ENCODE results near the gene ATP6AP1. TPM values are rescaled to one million over a fixed set of nuclear protein-coding genes. Genes with fewer than 3 reads are reported as not detected.

ATP6AP1 gene
- total and polyA plus RNA-seq, 9 of the 15 experiments (the other 6 are each of a cell fraction or from before 2014, with no cell fraction given): 8.3 to 90.5 (median 52.9) TPM

- TF ChIP-seq ZNF398 (CRISPR knock-in tag; IDR thresholded peaks at IDR 0.05) (no peak), DLX4 (CRISPR knock-in tag; IDR thresholded peaks at IDR 0.05) (no peak), ZNF354B (CRISPR knock-in tag; IDR thresholded peaks at IDR 0.05) (no peak), RAD51 (IDR thresholded peaks at IDR 0.05; ENCODE audit: borderline replicate concordance, low read depth) (peak; percentile 26; the same call in 1 of the 2 replicates), NFXL1 (CRISPR knock-in tag; IDR thresholded peaks at IDR 0.05) (no peak), ZNF224 (CRISPR knock-in tag; IDR thresholded peaks at IDR 0.05) (no peak), DACH1 (IDR thresholded peaks at IDR 0.05; ENCODE audit: partially characterized antibody) (peak; percentile 33), GTF3C2 (IDR thresholded peaks at IDR 0.05; ENCODE audit: borderline replicate concordance, extremely low read depth, insufficient read length) (no peak), MITF (IDR thresholded peaks at IDR 0.05) (peak; percentile 45; the same call in 1 of the 2 replicates), E2F3 (CRISPR knock-in tag; IDR thresholded peaks at IDR 0.05) (peak; percentile 98), ZNF384 (IDR thresholded peaks at IDR 0.05; ENCODE audit: low read depth, low read length) (no peak), ARID1B (IDR thresholded peaks at IDR 0.05) (no peak), PCBP1 (IDR thresholded peaks at IDR 0.05; ENCODE audit: low read depth, low read length, poor library complexity, severe bottlenecking) (peak; percentile 33), STAT5B (CRISPR knock-in tag; IDR thresholded peaks at IDR 0.05) (no peak), HOMEZ (CRISPR knock-in tag; IDR thresholded peaks at IDR 0.05) (no peak), MCM2 (IDR thresholded peaks at IDR 0.05; ENCODE audit: low read depth) (no peak)
Observed at GRCh38 chrX:154478728-154479622, 50.5 kb downstream of the ATP6AP1 start, which contains the start of gene LAGE3 (continued).

Measured in K562 (cell line).